GM18909 (cell line): ENCODE measurements around the gene ADCY1.

ENCODE experiments used
- ATAC-seq: cut with Tn5 transposase; IDR thresholded peaks from one replicate; pipeline ENCODE4 v1.9.1; 2021; ENCODE audit warnings: mild to moderate bottlenecking; ENCODE audit not compliant: unreplicated experiment, poor library complexity

The ADCY1 gene

GRCh38 chr7:45592230-45592991 lies 18.2 kb downstream of the ADCY1 start:
- ATAC-seq: no peak

- no peak for ATAC-seq
Measured at GRCh38 chr7:45593121-45593541, 19.0 kb downstream of the ADCY1 start.

- ATAC-seq: no peak
Measured at GRCh38 chr7:45593877-45594276, 19.7 kb downstream of the ADCY1 start.

DNA sequence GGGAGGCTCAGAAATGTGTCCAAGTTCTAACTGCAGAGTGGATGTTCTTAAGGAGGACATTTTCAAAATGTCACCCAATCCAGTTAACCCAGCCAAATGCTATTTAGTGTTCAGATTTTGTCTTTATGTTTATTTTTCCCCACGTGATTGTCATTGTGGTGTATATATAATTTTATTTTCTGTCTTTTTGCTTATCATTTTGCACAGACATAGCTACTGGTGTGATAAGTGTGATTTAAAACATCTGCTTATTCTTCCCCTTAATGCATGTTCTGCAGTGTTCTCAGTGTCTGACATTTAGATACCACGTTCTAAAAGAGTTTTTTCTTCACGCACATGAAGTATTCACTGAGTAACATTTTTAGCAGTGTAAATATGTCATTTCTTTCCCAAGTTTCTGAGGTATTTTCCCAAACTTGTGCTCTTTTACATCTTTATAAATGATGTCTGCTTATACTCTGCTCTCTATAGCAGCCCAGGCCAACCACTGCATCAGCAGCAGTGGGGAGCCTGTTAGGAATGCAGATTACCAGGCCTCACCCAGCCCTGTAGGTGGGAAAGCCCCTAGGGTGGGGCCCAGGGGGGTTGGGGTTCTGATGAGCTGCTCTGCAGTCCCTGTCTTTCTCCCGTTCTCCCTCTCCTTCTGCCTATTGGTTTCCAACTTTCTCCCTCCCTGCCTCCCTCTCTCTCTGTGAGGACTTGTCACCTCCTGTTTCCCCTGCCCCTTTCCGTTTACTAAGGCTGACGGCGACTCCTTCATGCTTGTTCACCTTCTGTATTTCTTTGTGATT lies 20.8 kb downstream of the ADCY1 start:
- no peak for ATAC-seq

- no peak for ATAC-seq
Measured at GRCh38 chr7:45595809-45596664, 21.9 kb downstream of the ADCY1 start.

DNA sequence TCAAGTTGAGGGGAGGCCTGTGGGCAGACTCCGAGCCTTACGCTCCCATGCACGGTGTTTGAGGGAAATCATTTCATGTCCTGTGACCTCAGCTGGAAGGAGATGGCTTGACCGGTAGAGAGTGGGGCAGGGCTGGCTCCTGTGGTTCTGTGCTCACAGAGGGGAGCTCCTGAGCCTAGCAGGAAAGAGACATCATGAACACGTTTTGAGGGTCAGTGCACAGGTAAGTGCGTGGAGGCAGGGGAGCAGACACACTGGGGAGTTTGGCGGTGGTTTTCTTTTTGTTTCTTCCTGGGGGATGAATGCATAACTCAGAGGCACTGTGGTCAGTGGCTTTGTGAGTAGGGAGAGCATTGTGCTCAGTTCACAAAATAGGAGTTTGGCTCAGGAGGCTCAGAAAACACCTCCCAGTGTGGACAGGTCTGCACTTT lies 22.5 kb downstream of the ADCY1 start:
- ATAC-seq: no peak

DNA sequence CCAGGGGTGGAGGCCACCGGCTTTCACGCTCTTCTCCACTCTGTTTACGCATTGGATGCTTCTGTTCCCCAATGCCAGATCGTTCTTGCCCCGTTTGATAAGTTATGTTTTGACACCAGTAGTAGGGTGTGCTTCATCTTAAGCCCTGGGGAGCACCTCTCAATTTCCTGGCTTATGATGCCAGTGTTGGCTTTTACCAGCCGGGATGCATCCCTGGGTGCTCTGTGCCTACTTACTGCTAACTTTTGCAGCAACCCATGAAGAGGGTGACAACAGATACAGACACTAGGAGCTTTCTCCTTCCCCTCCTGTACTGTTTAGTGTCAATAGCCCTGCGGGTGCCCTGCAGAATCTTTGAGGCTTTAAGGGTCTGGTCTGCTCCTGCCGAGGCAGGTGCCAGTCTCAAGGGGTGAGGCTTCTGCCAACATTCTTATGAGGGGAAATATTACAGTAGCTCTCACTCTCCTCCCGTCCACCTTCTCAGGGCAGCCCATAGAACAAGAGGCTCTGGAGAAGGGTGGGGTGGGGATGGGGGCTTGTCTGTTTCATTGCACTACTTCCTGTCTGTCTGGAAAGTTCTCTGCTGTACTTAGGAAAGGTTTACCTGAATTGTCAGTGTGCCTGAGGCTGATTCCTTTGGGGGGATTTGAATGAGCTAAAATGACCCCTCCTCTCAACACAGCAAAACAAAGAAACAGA lies 23.3 kb downstream of the ADCY1 start:
- ATAC-seq: no peak

- no peak for ATAC-seq
Measured at GRCh38 chr7:45598886-45599520, 24.8 kb downstream of the ADCY1 start.

DNA sequence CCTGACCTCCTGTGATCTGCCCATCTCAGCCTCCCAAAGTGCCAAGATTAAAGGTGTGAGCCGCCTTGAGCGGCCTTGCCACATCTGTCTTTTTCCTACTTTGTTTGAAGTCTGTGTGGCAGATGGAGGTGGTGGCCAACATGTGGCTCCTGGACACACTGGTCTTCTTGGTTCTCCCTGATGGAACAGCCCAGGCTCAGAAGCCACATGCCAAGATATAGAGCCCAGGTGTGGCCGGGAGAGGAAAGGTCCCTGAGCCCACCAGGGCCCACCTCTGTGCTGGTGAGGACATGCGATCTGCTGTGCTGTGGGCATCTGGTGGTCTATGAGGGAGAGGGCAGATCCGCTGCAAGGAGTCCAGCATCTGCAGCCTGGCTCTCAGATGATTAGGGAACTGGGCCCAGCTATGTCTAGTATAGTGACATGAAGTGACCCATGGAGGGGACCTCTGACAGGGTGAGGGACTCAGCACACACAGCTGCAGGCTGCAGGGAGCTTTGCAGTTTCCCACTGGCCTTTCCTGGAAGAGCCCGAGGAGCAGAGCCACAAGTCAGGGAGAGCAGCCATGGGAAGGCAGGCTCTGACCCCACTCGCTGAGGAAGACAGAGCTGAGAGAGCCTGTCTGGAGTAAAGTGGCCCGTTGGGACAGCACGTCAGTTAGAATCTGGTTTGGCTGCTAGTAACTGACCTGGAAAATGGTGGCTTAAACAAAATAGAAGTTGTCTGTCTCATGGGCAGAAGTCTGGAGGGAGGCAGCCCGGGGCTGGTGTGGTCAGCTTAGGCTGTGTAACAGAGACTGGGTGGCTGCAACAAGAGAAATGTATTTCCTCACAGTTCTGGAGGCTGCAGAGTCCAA lies 25.9 kb downstream of the ADCY1 start:
- ATAC-seq: no peak

DNA sequence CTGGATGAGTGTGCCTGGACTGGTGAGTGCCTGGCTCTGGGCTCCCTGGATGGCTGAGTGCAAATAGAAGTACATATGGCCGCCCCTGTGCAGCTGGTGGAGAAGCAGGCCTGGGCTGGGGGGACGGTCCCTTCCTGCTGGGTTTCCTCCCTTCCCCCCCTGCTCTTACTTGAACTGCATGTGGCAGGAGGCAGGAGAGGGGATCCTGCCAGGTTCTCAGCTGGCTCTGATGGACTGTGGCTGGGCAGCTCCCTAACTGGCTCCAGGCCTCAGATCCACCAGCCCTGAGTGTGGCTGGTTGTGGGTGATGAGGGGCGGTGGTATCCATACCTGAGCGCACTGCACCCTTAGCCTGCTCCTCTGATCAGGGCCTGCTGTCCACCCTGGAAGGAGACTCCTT lies 26.9 kb downstream of the ADCY1 start:
- no peak for ATAC-seq

DNA sequence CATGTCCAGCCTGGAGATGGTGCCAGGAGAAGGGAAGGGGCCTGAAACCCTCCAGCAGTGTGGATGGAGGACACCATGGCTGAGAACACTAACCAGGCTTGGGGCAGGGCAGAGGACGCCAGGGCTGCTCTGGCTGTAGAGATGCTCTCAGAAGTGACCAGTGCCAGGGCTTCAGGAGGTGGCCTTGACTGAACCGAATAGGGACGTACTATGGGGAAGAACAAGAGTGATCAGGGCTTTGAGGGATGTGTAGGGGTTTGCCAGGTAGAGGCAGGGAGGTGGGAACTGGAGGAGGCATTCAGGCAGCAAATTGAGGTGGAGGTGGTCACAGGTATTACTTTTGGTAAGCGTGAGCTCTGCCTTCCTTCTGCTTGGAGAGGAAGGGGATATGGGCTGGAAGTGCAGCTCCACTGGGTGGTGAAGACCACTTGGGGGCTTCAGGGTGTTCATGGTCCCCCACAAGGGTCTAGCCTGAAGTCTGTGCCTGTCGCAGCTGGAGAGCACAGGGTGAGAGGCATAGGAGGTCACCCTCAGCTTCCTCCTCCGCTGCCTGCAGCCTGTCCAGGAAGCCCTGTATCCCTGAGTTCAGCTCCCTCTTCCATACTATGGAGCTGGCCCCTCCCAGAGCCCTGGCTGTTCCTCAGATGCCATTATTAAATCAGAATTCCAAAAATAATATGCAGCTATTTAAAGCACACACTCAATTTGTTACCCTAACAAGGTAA lies 27.8 kb downstream of the ADCY1 start:
- no peak for ATAC-seq

GRCh38 chr7:45606050-45606449 lies 31.9 kb downstream of the ADCY1 start:
- no peak for ATAC-seq

- no peak for ATAC-seq
Measured at GRCh38 chr7:45606931-45607330, 32.8 kb downstream of the ADCY1 start.

DNA sequence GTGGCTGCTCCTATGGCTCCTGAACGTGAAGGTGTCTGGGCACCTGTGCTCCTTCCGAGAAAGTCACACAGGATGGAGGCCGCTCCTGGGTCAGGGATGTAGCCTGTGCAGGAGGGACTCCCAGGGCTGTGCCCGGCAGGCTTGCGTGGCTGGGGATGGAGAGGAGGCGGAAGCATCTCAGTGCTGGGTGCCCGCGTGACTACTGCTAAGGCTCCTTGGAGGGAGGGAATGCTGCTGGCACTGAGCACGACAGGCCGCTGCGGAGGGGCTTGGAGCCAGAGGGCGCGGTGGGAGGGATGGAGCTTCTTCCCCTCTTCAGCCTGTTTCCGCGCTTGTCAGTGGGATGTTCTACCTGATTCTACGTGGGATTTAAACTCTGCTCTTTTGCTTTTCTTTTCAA lies 35.0 kb downstream of the ADCY1 start:
- ATAC-seq: no peak

DNA sequence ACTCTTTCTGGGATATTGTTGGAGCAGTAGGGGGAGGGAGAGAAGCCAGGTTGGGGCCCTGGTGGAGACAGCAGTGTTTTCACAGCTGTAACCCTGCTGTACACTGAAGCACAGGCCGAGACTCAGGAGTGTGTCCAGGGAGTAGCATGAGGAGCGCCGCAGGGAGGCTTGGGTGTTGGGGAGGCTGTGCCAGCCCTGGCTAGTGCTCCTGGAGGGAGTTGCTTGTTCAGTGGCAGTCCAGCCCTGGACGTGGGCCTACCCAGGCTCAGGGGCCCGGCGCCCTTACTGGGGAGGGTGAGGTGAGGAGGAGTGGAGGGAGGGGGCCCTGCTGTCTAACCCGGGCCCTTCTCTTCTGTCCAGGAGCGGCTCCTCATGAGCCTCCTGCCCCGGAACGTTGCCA lies 35.9 kb downstream of the ADCY1 start:
- no peak for ATAC-seq

- ATAC-seq: no peak
Measured at GRCh38 chr7:45610660-45611299, 36.6 kb downstream of the ADCY1 start.

DNA sequence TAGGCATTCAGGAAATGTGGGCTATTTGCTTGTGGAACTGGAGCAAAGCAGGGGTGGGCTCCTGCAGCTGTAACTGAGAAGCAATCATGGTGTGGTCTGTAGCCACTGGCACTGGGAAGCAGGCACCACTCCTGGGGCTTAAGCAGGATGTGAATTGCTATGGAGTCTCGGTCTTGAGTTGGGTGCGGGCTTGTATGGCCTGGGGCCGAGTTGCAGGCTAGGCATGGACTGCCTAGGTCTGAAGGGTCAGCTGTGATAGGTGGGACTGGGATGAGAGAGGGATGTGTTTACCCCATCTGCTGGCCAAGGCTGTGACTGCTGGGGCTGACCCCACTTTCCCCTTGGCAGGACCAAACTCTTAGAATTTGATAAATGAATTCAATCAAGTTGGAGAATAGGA lies 43.0 kb downstream of the ADCY1 start:
- no peak for ATAC-seq

DNA sequence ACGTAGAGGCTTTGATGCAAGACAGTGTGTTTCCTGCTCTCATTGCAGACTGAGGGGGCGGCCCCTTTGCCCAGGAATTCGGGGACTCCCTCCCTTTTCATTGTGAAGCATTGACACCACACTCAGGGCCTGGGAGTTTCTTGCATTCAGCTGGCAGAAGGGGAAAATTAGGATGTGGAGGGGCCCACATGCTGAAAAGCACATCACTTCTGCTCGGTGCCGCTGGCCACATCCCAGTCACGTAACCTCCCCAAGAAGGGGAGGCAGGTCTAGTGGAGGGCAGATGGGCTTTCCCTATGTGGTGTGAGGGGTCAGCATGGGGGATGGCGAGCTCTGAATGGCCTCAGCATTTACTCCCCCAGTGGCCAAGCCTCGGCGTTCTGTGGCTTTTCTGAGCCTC lies 47.9 kb downstream of the ADCY1 start:
- no peak for ATAC-seq
